RWPE1 (cell line): ENCODE results near the gene CDK14.

Experiments used
- CTCF ChIA-PET: fragments of 350-600 bp; sonication (Branson Sonifier 250); formaldehyde crosslinking; extraction: SDS; loops from one replicate; lab custom pipeline; 2021; lab: Yijun Ruan, JAX
- POLR2A ChIA-PET: fragments of 400-600 bp; formaldehyde crosslinking; extraction: SDS; loops from one replicate; lab custom pipeline; 2020; ENCODE audit warnings: antibody characterized with exemption; ENCODE audit not compliant: low non-redundant PET; lab: Yijun Ruan, JAX
- DNase-seq: peaks from one replicate; pipeline ENCODE4 v3.0.0; 2012; ENCODE audit warnings: low spot score
- H3K27ac ChIP-seq: fragments of 450-650 bp; 2 replicates; pipeline ENCODE4 v1.5.1; 2017
- TF ChIP-seq, protein P1 (sequence below): fragments of 450-650 bp; conservative IDR thresholded peaks from 2 replicates; pipeline ENCODE4 v1.5.1; 2017; ENCODE audit warnings: low read depth, mild to moderate bottlenecking

Gene CDK14

DNA sequence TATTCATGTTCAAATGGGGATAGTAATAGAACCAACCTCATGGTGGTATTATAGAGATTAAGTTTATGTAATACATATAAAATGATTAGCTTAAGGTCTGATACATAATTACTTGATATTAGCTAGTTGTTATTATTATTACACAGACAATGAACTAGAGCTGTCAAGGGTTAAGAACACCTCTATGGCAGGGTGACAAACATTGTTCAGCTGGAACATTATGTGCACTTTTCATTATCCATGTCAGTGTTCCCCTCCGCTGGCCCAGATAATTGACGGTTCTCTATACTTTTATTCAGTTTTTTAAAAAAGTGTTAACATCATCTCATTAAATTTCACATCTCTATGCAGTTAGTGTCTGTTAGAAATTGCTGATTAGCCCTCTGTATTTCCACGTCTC lies 142.1 kb downstream of the CDK14 start:
- TF ChIP-seq, protein P1, sequence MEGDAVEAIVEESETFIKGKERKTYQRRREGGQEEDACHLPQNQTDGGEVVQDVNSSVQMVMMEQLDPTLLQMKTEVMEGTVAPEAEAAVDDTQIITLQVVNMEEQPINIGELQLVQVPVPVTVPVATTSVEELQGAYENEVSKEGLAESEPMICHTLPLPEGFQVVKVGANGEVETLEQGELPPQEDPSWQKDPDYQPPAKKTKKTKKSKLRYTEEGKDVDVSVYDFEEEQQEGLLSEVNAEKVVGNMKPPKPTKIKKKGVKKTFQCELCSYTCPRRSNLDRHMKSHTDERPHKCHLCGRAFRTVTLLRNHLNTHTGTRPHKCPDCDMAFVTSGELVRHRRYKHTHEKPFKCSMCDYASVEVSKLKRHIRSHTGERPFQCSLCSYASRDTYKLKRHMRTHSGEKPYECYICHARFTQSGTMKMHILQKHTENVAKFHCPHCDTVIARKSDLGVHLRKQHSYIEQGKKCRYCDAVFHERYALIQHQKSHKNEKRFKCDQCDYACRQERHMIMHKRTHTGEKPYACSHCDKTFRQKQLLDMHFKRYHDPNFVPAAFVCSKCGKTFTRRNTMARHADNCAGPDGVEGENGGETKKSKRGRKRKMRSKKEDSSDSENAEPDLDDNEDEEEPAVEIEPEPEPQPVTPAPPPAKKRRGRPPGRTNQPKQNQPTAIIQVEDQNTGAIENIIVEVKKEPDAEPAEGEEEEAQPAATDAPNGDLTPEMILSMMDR = no peak
- no peak for DNase-seq
- CTCF ChIA-PET = interaction anchor here (0.5 kb wide), 1 partner anchor 244 kb away, joined by 3 read pairs; no protein-coding TSS in a partner anchor
- no peak overlapping the region for H3K27ac ChIP-seq
- POLR2A ChIA-PET = no interaction called here

DNA sequence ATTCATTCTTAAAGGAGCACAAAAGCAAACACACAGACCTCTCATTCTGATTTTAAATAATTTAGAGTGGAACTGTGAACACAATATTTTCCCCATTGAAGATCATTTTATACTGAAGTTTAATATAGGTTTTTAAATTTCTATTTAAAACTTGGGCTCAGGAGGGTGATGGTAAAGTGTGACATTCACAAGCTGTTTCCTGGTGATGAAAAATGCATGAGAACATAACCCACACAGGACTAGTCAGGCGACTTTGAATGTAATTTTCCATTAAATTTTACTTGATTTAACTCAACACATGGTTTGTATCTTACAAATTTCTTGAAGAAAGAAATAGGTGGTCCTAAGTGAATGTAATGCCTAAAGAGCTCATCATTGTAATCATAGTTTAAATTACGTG lies 143.6 kb downstream of the CDK14 start:
- CTCF ChIA-PET = no interaction called here
- POLR2A ChIA-PET = no interaction called here
- TF ChIP-seq, protein P1 = no peak
- H3K27ac ChIP-seq = no peak overlapping the region
- DNase-seq = no peak

DNA sequence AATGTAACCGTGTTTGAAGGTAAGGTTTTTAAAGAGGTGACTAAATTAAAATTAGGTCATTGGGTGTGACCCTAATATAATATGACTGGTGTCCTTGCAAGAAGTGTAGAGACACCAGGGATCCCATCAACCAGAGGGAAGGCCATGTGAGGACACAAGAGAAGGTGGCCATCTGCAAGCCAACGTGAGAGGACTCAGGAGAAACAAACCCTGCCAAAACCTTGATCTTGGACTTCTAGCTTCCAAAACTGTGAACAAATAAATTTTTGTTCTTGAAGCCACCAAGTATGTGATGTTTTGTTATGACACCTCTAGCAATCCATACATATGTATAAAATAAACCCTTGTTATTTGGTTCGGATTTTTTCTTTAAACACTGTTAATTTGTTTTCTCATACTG lies 144.3 kb downstream of the CDK14 start:
- H3K27ac ChIP-seq = no peak overlapping the region
- no peak for DNase-seq
- ChIA-PET POLR2A (no interaction called here), CTCF (no interaction called here)
- TF ChIP-seq, protein P1 = no peak

DNA sequence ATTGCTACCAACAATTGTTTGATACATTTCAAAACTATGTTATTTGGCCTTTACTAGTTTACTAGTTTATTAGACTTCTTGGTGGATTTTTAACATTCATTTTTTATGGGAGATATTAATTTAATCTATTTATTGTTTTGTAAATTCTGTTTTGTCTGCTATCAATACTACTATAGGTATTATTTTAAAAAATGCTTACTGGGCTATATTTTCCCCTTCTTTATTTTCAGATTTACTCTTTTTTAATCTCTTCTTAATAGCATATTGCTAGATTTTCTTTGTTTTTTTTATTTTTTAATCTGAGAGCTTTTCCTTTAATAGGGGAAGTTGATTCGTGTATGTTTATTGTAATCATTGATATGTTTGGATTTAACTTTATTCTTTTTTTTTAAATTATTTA lies 147.5 kb downstream of the CDK14 start:
- POLR2A ChIA-PET = no interaction called here
- no peak overlapping the region for H3K27ac ChIP-seq
- TF ChIP-seq, protein P1 = no peak
- CTCF ChIA-PET = interaction anchor here (0.6 kb wide), 1 partner anchor 346 kb away, joined by 4 read pairs; no protein-coding TSS in a partner anchor
- DNase-seq = no peak

DNA sequence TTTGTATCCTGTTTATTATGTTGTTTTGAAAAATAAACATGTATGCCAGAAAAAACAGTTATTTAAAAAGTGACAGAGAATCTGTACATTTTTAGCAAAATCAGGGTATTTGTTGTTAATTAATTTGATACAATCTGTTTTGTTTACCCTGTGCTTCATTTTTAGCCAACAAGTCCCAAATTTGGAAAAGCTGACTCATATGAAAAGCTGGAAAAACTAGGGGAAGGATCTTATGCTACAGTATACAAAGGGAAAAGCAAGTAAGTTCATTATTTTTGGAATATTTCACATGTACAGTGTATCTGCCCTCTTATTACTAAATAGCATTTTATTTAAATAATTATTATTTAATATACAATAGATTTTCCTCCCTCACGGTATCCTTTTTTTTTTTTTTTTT lies 151.4 kb downstream of the CDK14 start:
- ChIA-PET CTCF (interaction anchor here (0.6 kb wide), 1 partner anchor 150 kb away, joined by 3 read pairs; no protein-coding TSS in a partner anchor), POLR2A (no interaction called here)
- no peak for DNase-seq
- TF ChIP-seq, protein P1 = no peak
- no peak overlapping the region for H3K27ac ChIP-seq

DNA sequence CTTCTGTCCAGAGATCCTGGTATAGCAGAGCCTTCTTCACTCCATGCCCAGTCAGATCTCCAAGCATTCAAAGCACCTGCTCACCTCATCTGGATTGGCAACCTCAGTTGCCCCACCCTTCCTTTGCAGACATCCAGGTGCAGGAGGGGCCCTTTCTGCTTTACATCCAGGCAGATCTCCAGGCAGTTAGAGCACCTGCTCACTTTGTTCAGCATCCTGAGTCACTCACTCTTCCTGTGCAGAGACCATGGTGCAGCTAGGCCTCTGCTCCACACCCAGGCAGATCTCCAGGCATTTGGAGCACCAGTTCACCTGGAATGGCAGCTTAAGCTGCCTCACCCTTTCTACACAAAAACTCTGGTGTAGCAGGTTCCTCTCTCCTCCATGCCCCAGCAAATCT lies 153.1 kb downstream of the CDK14 start:
- no peak for DNase-seq
- H3K27ac ChIP-seq = no peak overlapping the region
- POLR2A ChIA-PET = no interaction called here
- TF ChIP-seq, protein P1 = no peak
- CTCF ChIA-PET = no interaction called here
